Spleen (tissue), 11 donors: Measurements from ENCODE around the gene STEAP2. TPM values are rescaled to one million over a fixed set of nuclear protein-coding genes. Genes with fewer than 3 reads are reported as not detected.

Source experiments
- DNase-seq: peaks from one replicate; pipeline ENCODE4 v3.0.0-alpha.2; 2020
- H3K27ac ChIP-seq, 8 donors: fragments of 200-600 bp; sonication (generic) in 7 of 8; 1 replicate in 4 of 8; 2 replicates in 4 of 8; pipeline versions ENCODE4 v1.5.0 to v1.8.0; 2016 to 2021; ENCODE audit warnings: inconsistent platforms in 4 of 8, mild to moderate bottlenecking in 4 of 8, moderate library complexity in 1 of 8
- H3K27me3 ChIP-seq, 7 donors: fragments of 200-600 bp; sonication (generic) in 6 of 7; replicated peaks in 1 of 7; 1 replicate in 4 of 7; 2 replicates in 3 of 7; pipeline versions ENCODE4 v1.5.0 to v1.8.0; 2016 to 2021; ENCODE audit warnings: inconsistent platforms in 3 of 7, mild to moderate bottlenecking in 1 of 7
- H3K36me3 ChIP-seq, 6 donors: fragments of 200-600 bp; sonication (generic) in 5 of 6; 1 replicate in 4 of 6; 2 replicates in 2 of 6; pipeline versions ENCODE4 v1.5.0 to v1.8.0; 2016 to 2021; ENCODE audit warnings: inconsistent platforms in 2 of 6
- H3K4me1 ChIP-seq, 6 donors: fragments of 200-600 bp; sonication (generic) in 5 of 6; 1 replicate in 3 of 6; 2 replicates in 3 of 6; pipeline versions ENCODE4 v1.5.0 to v1.8.0; 2016 to 2021; ENCODE audit warnings: inconsistent platforms in 3 of 6
- H3K4me3 ChIP-seq, 8 donors: fragments of 200-600 bp; sonication (generic) in 7 of 8; 1 replicate in 4 of 8; 2 replicates in 4 of 8; pipeline versions ENCODE4 v1.5.0 to v1.8.0; 2016 to 2021; ENCODE audit warnings: inconsistent platforms in 4 of 8, mild to moderate bottlenecking in 4 of 8, moderate library complexity in 2 of 8
- H3K9me3 ChIP-seq, 8 donors: fragments of 200-600 bp; sonication (generic) in 7 of 8; 1 replicate in 4 of 8; 2 replicates in 4 of 8; pipeline versions ENCODE4 v1.5.0 to v1.8.0; 2016 to 2021; ENCODE audit warnings: inconsistent platforms in 4 of 8
- CTCF ChIP-seq, 11 experiments: fragments of 200-600 bp in 7 of 11; fragments of 450-650 bp in 4 of 11; sonication (generic) in 4 of 11; IDR thresholded peaks in 8 of 11; conservative IDR thresholded peaks in 3 of 11; 1 replicate in 7 of 11; 2 replicates in 4 of 11; pipeline versions ENCODE4 v1.4.0 to v1.8.0; 2016 to 2021; ENCODE audit warnings: antibody characterized with exemption in 11 of 11, inconsistent platforms in 4 of 11, mild to moderate bottlenecking in 1 of 11
- POLR2A ChIP-seq, 3 donors: fragments of 450-650 bp; IDR thresholded peaks; one replicate each; pipeline ENCODE4 v1.5.1; 2017; ENCODE audit warnings: antibody characterized with exemption in 3 of 3, mild to moderate bottlenecking in 1 of 3
- POLR2AphosphoS5 ChIP-seq, 3 donors: sonication (generic); formaldehyde crosslinking; IDR thresholded peaks; one replicate each; pipeline ENCODE4 v1.5.1; 2017; ENCODE audit warnings: antibody characterized with exemption in 3 of 3
- WGBS, 5 donors: extraction: QIAGEN DNeasy Blood & Tissue Kit in 3 of 5; methylation state at CpG; one replicate each; pipeline versions ENCODE4 v1.1.5 to v1.1.7; 2013 to 2018; 5-methylcytosine and 5-hydroxymethylcytosine counted together
- intact Hi-C: fragments of 100-400 bp; cut with DNase I; formaldehyde crosslinking; loops from one replicate; pipeline ENCODE4 v1.15.0; 2023; ENCODE audit warnings: low total_unique reads
- polyA plus RNA-seq, 3 donors: library from polyadenylated mRNA; stranded (reverse); fragments of 200-250 nt; gene quantifications; one replicate each; pipeline ENCODE4 v1.2.1, GENCODE V29; 2013
- total RNA-seq, 7 donors: library from RNA; depleted of rRNA in 3 of 7; stranded (reverse); fragments of >200 nt in 3 of 7; fragmentation: NEBNext Ultra II Directional in 4 of 7; extraction: Animal tissue kit (Norgen Biotek cat#: 25700) in 4 of 7; gene quantifications; one replicate each; pipeline versions ENCODE4 v1.1.0 to v1.2.1, GENCODE V29; 2016 to 2021
- donor health status: healthy with polysubstance abuse.
- donor health status: DM: no; HTN: no; CAD: no; lungs with moderate emphysema.
- donor health status: DM: no; HTN: no; CAD: no.
- donor health status: Bipolar disorder and iron deficiency.
- donor health status: healthy.
- donor health status: DM: no; HTN: no; CAD: no.
- donor health status: DM: yes; HTN: yes; CAD: no.

STEAP2 gene
- total and polyA plus RNA-seq, 10 donors, result 0.65 to 15.8 (median 5.5) TPM

- intact Hi-C loops, result no loop called here
- no peak overlapping the region for H3K27ac ChIP-seq
- no peak for DNase-seq
- no peaks in the 10 kb centered on the region for H3K9me3 ChIP-seq
- no peaks in the 10 kb centered on the region for H3K27me3 ChIP-seq
- no peaks in the 10 kb centered on the region for H3K36me3 ChIP-seq
- TF ChIP-seq POLR2AphosphoS5 (IDR thresholded peaks at IDR 0.05) (no peak), CTCF (IDR thresholded peaks at IDR 0.05 in 8 of 11, conservative IDR thresholded peaks at IDR 0.05 in 3 of 11) (no peak), POLR2A (IDR thresholded peaks at IDR 0.05) (no peak)
- WGBS, 5 donors, result 60 to 79% (median 68%) methylated on average over 1 of the region's 1 CpG
- no peak overlapping the region for H3K4me3 ChIP-seq
- H3K4me1 ChIP-seq, result no peaks in the 10 kb centered on the region
Observed at GRCh38 chr7:90225601-90226000, 14.1 kb downstream of the STEAP2 start.

- H3K4me1 ChIP-seq, result no peaks in the 10 kb centered on the region
- H3K9me3 ChIP-seq, result no peaks in the 10 kb centered on the region
- 67 to 96% (median 93%) methylated on average over 5 of the region's 5 CpGs for WGBS, 5 donors
- TF ChIP-seq POLR2A (IDR thresholded peaks at IDR 0.05) (no peak), POLR2AphosphoS5 (IDR thresholded peaks at IDR 0.05) (no peak), CTCF (IDR thresholded peaks at IDR 0.05 in 8 of 11, conservative IDR thresholded peaks at IDR 0.05 in 3 of 11) (no peak)
- no peak overlapping the region for H3K27ac ChIP-seq
- DNase-seq, result no peak
- H3K27me3 ChIP-seq, result no peaks in the 10 kb centered on the region
- no peak overlapping the region for H3K4me3 ChIP-seq
- intact Hi-C loops, result no loop called here
- H3K36me3 ChIP-seq, result no peaks in the 10 kb centered on the region
Observed at GRCh38 chr7:90227259-90227658, 15.7 kb downstream of the STEAP2 start.

- Histone ChIP-seq H3K9me3 (no peaks in the 10 kb centered on the region), H3K4me3 (no peak overlapping the region), H3K27me3 (no peaks in the 10 kb centered on the region), H3K27ac (no peak overlapping the region), H3K4me1 (no peaks in the 10 kb centered on the region), H3K36me3 (no peaks in the 10 kb centered on the region)
- no peak for DNase-seq
- intact Hi-C loops, result no loop called here
- no peak for TF ChIP-seq CTCF (IDR thresholded peaks at IDR 0.05 in 8 of 11, conservative IDR thresholded peaks at IDR 0.05 in 3 of 11)
- no peak for TF ChIP-seq POLR2AphosphoS5 (IDR thresholded peaks at IDR 0.05)
- no peak for TF ChIP-seq POLR2A (IDR thresholded peaks at IDR 0.05)
- 85 to 95% (median 89%) methylated on average over 2 of the region's 2 CpGs for WGBS, 5 donors
Observed at GRCh38 chr7:90229682-90230081, 18.1 kb downstream of the STEAP2 start.

- H3K36me3 ChIP-seq, result no peaks in the 10 kb centered on the region
- no peak for DNase-seq
- H3K9me3 ChIP-seq, result no peaks in the 10 kb centered on the region
- no peaks in the 10 kb centered on the region for H3K4me1 ChIP-seq
- TF ChIP-seq CTCF (IDR thresholded peaks at IDR 0.05 in 8 of 11, conservative IDR thresholded peaks at IDR 0.05 in 3 of 11) (no peak), POLR2AphosphoS5 (IDR thresholded peaks at IDR 0.05) (no peak), POLR2A (IDR thresholded peaks at IDR 0.05) (no peak)
- 85 to 95% (median 93%) methylated on average over 2 of the region's 2 CpGs for WGBS, 5 donors
- H3K27me3 ChIP-seq, result no peaks in the 10 kb centered on the region
- intact Hi-C loops, result no loop called here
- no peak overlapping the region for H3K27ac ChIP-seq
- no peak overlapping the region for H3K4me3 ChIP-seq
Observed at GRCh38 chr7:90230834-90231233, 19.3 kb downstream of the STEAP2 start.
